ENCODE data around the gene IL36B.

- no peak for TF ChIP-seq CTCF (IDR thresholded peaks at IDR 0.05; ENCODE audit: poor library complexity)
- no peak for TF ChIP-seq EZH2phosphoT487 (IDR thresholded peaks at IDR 0.05; ENCODE audit: low read depth, severe bottlenecking, unreplicated experiment)
These were observed 24.6 kb downstream of the IL36B start for GRCh38 chr2:113028112-113028511.

Data from hepatocyte (in vitro differentiated cells).